Smooth muscle cell (in vitro differentiated cells): Measurements from ENCODE around the gene MED26. TPM values are rescaled to one million over a fixed set of nuclear protein-coding genes. Genes with fewer than 3 reads are reported as not detected.

Source experiments
- DNase-seq: peaks from one replicate; lab custom pipeline; 2025; ENCODE audit not compliant: unreplicated experiment; lab: John Stamatoyannopoulos, UW
- H2AFZ ChIP-seq: fragments of 200-600 bp; sonication (generic); 2 replicates; pipeline ENCODE4 v1.6.0; 2016; ENCODE audit warnings: antibody characterized with exemption, low read depth, mild to moderate bottlenecking
- H3F3A ChIP-seq: fragments of 200-600 bp; sonication (generic); 2 replicates; pipeline ENCODE4 v1.6.0; 2017; ENCODE audit warnings: antibody characterized with exemption, low read depth
- H3K27ac ChIP-seq: fragments of 200-600 bp; sonication (generic); 2 replicates; pipeline ENCODE4 v1.5.1; 2016; ENCODE audit warnings: low read depth, mild to moderate bottlenecking
- H3K27me3 ChIP-seq: fragments of 200-600 bp; sonication (generic); 2 replicates; pipeline ENCODE4 v1.6.1; 2016; ENCODE audit warnings: low read depth, mild to moderate bottlenecking
- H3K36me3 ChIP-seq: fragments of 200-600 bp; sonication (generic); 2 replicates; pipeline ENCODE4 v1.5.1; 2016; ENCODE audit warnings: low read depth
- H3K4me1 ChIP-seq: fragments of 200-600 bp; sonication (generic); 2 replicates; pipeline ENCODE4 v1.5.1; 2016; ENCODE audit warnings: low read depth
- H3K4me2 ChIP-seq: fragments of 200-600 bp; sonication (generic); 2 replicates; pipeline ENCODE4 v1.6.0; 2016; ENCODE audit warnings: mild to moderate bottlenecking
- H3K4me3 ChIP-seq: fragments of 200-600 bp; sonication (generic); 2 replicates; pipeline ENCODE4 v1.5.1; 2016; ENCODE audit warnings: mild to moderate bottlenecking
- H3K79me2 ChIP-seq: fragments of 200-600 bp; sonication (generic); 2 replicates; pipeline ENCODE4 v1.6.0; 2016; ENCODE audit warnings: low read depth, mild to moderate bottlenecking
- H3K9ac ChIP-seq: fragments of 200-600 bp; sonication (generic); 2 replicates; pipeline ENCODE4 v1.6.0; 2016; ENCODE audit warnings: low read depth
- H3K9me3 ChIP-seq: fragments of 200-600 bp; sonication (generic); replicated peaks from 2 replicates; pipeline ENCODE4 v1.5.1; 2016; ENCODE audit warnings: low read depth
- H4K20me1 ChIP-seq: fragments of 200-600 bp; sonication (generic); 2 replicates; pipeline ENCODE4 v1.6.0; 2016; ENCODE audit warnings: low read depth
- CTCF ChIP-seq: fragments of 200-600 bp; sonication (generic); IDR thresholded peaks from 2 replicates; pipeline ENCODE4 v1.5.1; 2017; ENCODE audit warnings: borderline replicate concordance, mild to moderate bottlenecking, antibody characterized with exemption; ENCODE audit not compliant: insufficient read depth, poor library complexity, severe bottlenecking
- WGBS: methylation state at CpG from one replicate; pipeline ENCODE4 v1.1.7; 2016; ENCODE audit warnings: low lambda C conversion rate; 5-methylcytosine and 5-hydroxymethylcytosine counted together
- polyA plus RNA-seq: library from polyadenylated mRNA; unstranded; fragments of >200 nt; fragmentation: Nextera tagmentation; extraction: Ambion mirVana; gene quantifications from 2 replicates; pipeline ENCODE4 v1.2.1, GENCODE V29; 2016
- total RNA-seq: library from RNA; depleted of rRNA; stranded (reverse); fragments of >200 nt; gene quantifications from 2 replicates; pipeline ENCODE4 v1.2.3, GENCODE V29; 2014

Gene MED26
- total and polyA plus RNA-seq, 2 experiments from 2014 or later, result 6.3 to 9.6 TPM

GRCh38 chr19:16640951-16641350, 12.9 kb upstream of the MED26 start:
- no peak overlapping the region for H3K27ac ChIP-seq
- no peaks in the 10 kb centered on the region for H3K27me3 ChIP-seq
- peaks cover 91% of the 10 kb centered on the region for H4K20me1 ChIP-seq
- H3K4me1 ChIP-seq, result no peaks in the 10 kb centered on the region
- no peak overlapping the region for H3K4me2 ChIP-seq
- no peaks in the 10 kb centered on the region for H3F3A ChIP-seq
- 89% methylated on average over 1 of the region's 1 CpG for WGBS
- no peaks in the 10 kb centered on the region for H3K36me3 ChIP-seq
- no peak overlapping the region for H3K9ac ChIP-seq
- peaks cover 75% of the 10 kb centered on the region for H3K79me2 ChIP-seq
- H3K4me3 ChIP-seq, result no peak overlapping the region
- no peak overlapping the region for H2AFZ ChIP-seq
- DNase-seq, result no peak
- no peak for TF ChIP-seq CTCF
- no peaks in the 10 kb centered on the region for H3K9me3 ChIP-seq

GRCh38 chr19:16638666-16639065, 10.7 kb upstream of the MED26 start:
- H3K4me3 ChIP-seq, result no peak overlapping the region
- H3K79me2 ChIP-seq, result peaks cover 69% of the 10 kb centered on the region
- no peak overlapping the region for H2AFZ ChIP-seq
- no peaks in the 10 kb centered on the region for H3K36me3 ChIP-seq
- WGBS, result 96% methylated on average over 1 of the region's 1 CpG
- no peaks in the 10 kb centered on the region for H3K4me1 ChIP-seq
- peaks cover 84% of the 10 kb centered on the region for H4K20me1 ChIP-seq
- no peaks in the 10 kb centered on the region for H3K9me3 ChIP-seq
- H3F3A ChIP-seq, result no peaks in the 10 kb centered on the region
- no peak for TF ChIP-seq CTCF
- H3K27me3 ChIP-seq, result no peaks in the 10 kb centered on the region
- no peak for DNase-seq
- no peak overlapping the region for H3K9ac ChIP-seq
- no peak overlapping the region for H3K27ac ChIP-seq
- H3K4me2 ChIP-seq, result no peak overlapping the region

GRCh38 chr19:16637535-16637934, 9.5 kb upstream of the MED26 start:
- Histone ChIP-seq H3K4me3 (no peak overlapping the region), H3K27me3 (no peaks in the 10 kb centered on the region), H3K79me2 (peaks cover 59% of the 10 kb centered on the region), H3K9me3 (no peaks in the 10 kb centered on the region), H3F3A (no peaks in the 10 kb centered on the region), H4K20me1 (peaks cover 85% of the 10 kb centered on the region), H2AFZ (no peak overlapping the region), H3K27ac (no peak overlapping the region), H3K4me2 (no peak overlapping the region), H3K9ac (no peak overlapping the region), H3K36me3 (no peaks in the 10 kb centered on the region), H3K4me1 (no peaks in the 10 kb centered on the region)
- DNase-seq, result no peak
- no peak for TF ChIP-seq CTCF

GRCh38 chr19:16631465-16631864, 3.5 kb upstream of the MED26 start:
- Histone ChIP-seq H3K4me3 (no peak overlapping the region), H3K79me2 (peaks cover 26% of the 10 kb centered on the region), H4K20me1 (peaks cover 39% of the 10 kb centered on the region), H3K4me2 (no peak overlapping the region), H3K36me3 (peaks cover 5% of the 10 kb centered on the region), H3K27me3 (no peaks in the 10 kb centered on the region), H3K27ac (no peak overlapping the region), H3K4me1 (peaks cover 2% of the 10 kb centered on the region), H2AFZ (no peak overlapping the region), H3K9ac (no peak overlapping the region), H3F3A (peaks cover 3% of the 10 kb centered on the region), H3K9me3 (no peaks in the 10 kb centered on the region)
- TF ChIP-seq CTCF, result no peak
- WGBS, result 96% methylated on average over 6 of the region's 6 CpGs
- DNase-seq, result no peak
